RKO (cell line): ENCODE data around the gene CD164L2.
"Not testable (repeated sequence)": the region's sequence is repeated elsewhere in the genome, so short reads cannot be mapped to it uniquely, and the experiment has no call there.

Experiments
- DNase-seq: peaks from one replicate; pipeline ENCODE4 v3.0.0-alpha.2; 2016; ENCODE audit warnings: low spot score

Gene CD164L2

DNA sequence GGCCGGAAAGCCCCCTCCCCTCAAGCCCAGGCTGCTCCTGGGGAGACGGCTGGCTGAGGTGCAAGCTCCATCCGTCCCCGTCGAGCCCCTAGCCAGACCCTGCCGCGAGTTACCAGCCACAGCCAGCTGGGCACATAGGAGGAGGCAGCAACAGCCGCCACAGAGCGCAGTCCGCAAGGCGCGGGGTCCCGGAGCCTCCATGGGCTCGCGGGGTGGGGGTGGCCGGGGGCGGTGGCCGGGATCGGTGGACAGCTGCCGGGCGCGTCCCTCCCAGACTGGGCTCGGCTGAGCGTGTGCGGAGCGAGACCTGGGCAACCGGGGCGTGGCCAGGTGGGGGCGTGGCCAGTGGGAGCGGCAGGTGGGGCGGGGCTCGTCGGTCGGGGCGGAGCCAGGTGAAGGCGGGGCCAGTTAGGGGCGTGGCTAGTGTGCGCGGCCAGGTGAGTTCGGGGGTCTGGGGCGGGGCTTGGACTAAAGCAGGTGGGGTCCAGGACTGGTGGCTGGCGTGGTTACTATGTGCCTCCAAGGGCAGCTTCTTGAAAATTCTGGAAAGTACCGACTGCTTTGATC is at the start of gene CD164L2:
Gene CD164L2, minus strand, starts transcription at position 295 of the 567 bp plus-strand sequence. Its CDS starts 94 bp downstream, at position 201.
- DNase-seq = no peak

DNA sequence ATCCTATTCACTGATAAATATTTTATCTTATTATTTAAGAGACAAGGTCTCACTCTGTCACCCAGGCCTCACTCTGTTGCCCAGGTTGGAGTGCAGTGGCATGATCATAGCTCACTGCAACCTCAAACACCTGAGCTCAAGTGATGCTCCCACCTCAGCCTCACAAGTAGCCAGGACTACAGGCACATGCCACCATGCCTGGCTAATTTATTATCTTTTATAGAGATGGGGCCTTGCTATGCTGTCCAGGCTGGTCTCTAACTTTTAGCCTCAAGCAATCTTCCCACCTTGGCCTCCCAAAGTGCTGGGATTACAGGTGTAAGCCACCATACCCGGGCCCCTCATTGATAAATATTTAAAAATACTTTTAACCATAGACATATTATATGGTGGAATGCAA is 49.6 kb upstream of the CD164L2 start:
- DNase-seq = not testable (repeated sequence)

DNA sequence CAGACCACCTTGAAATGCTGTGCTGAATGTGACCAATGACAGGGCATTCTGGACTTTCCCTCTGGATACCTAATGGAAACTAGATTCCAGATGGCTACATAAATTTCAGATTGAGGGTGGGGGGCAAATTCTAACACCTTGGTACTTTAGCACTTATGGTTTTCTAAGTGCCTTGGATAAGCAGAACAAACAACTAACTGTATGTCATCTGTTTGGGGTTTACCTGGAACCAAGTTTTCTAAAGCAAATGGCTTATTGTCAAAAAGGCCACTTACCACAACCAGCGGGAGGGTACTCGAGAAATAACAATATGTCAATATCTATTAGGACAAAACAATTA is 48.4 kb upstream of the CD164L2 start:
- no peak for DNase-seq

DNA sequence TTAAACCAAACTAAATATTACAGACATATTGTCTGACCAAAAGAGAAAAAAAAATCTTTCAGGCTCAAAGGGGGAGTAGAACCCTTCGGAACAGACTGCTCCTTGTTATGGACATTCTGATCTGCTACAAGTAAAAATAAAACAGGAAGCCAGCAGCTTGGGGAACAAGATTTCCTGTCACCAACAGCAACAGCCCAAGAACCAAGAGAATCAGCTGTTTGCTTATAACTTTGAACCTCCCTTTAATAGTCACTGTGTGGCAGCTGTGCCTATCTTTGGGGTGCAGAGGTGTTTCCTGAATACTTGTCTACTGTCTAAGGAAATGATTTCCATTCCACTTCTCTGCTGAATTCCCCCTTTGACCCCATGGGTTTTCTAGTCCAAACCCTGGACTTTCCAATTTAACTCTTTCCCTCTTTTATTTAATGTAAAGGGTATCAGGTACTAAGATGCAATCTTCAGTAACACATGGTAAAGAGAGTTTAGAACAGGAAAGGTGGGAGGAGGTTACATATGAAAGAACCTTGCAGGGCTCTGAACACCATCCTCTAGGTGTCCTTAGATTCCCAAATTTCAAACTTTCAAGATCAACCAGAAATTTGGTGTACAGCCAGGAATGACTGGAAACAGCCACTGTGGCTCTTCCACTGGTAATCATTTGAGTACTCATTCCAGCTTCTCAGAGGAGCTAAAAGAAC is 47.9 kb upstream of the CD164L2 start:
- DNase-seq = no peak

DNA sequence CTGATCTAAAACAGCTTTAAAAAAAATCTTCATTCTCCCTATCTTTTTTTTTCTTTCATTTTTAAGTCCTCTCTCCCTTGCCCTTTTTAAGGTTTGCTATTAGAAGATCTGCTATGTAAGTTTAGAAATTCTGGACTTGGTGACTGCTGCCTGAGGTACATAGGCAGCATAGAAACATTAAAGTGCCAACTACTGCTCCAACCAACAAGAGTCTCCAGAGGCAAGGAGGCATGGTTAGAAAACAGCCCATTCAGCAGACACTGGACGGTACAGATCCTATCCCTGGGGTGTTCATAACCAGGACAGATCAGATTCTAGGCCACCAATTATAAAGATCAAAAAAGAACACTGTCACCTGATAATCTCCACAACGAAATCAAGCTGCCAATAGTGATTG is 45.9 kb upstream of the CD164L2 start:
- DNase-seq = no peak

DNA sequence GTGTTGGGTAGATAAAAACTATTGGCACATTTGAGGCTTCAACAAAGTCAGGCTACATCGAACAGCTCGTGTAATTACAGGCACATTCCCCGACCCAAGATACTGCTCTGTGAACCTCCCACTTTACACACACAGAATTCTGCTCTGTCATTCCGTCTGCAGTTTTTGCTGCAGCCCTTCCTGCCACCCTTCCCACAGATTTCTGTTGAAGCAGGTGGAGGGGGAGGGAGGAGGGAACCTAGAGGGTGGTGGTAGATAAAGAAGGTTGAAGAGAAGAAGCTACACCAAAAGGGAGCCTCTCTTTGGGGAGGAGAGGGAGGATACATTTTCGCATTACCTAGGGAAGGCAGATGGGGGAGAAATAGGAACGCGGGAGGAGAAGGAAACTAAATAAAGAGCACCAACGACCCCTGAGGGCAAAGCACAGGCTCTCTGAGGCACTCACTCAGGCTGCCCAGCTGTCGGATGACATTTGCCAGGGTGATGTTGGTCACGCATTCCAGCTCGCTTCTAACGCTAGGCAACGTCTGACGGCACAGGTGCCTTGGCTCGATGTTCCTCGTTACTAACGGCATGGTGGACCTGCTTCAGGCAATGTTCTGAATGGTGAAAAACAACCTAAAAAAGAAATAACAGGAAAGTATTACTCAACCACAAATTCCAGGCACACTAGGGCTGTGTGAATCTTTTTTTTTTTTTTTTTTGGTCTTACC is 45.3 kb upstream of the CD164L2 start:
- DNase-seq = no peak

DNA sequence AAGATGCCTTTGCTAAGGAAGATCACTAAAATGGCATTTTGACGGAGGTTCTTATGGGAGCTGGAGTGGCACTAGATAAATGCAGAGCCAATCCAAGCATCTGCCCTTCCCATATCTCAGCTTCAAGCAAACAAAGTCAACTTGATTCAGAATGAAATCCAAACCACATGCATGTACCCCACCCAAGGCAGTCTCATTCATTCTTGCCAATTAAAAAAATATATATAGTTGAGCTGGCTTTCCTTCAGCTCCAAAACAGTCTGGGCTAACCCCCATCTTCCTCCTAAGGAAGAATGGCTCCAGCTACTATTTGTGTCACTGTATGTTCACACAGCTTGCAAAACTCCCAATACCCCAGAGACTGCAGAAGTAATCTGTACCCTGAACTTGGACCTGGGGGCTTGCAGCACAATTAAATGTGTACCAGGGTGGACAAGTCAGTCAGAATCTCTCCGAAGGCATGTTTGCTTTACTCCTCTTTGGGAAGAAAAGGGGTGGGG is 44.7 kb upstream of the CD164L2 start:
- DNase-seq = no peak

DNA sequence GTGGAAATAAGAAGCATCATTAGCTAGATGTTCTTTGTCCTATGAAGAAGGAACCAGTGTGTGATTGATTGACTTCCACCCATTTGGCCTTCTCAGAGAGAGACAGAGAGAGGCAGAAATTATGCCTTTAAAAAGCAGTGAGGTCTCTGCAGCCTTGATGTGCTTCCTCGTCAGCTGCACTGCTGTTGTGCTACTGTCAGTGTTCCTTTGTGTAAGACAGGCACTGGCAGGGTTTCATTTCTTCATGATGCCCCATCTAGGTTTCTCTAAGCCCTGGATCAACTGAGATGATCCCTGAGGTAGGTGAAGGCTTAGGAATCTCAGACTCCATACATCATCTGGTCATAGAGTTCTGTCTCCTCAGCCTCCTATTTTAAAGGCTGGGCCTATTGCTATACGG is 44.2 kb upstream of the CD164L2 start:
- DNase-seq = no peak

DNA sequence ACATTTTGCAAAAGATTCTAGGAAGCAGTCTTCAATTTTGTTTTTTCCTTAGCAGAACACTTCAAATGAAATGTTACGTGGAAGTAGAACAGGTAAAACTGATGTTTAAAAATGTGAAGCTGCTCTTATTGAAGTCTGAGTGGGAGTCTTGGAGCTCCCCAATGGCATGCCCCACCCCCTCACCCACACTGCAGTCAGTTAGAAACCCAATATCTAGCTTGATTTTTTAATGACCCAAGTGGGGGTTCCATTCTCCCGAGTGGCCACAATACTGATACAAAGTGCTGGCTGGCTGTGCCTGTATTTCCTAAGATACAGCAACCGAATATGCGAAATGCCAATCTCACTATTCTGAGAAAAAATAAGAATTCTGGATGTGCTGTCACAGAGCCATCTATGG is 40.6 kb upstream of the CD164L2 start:
- no peak for DNase-seq

DNA sequence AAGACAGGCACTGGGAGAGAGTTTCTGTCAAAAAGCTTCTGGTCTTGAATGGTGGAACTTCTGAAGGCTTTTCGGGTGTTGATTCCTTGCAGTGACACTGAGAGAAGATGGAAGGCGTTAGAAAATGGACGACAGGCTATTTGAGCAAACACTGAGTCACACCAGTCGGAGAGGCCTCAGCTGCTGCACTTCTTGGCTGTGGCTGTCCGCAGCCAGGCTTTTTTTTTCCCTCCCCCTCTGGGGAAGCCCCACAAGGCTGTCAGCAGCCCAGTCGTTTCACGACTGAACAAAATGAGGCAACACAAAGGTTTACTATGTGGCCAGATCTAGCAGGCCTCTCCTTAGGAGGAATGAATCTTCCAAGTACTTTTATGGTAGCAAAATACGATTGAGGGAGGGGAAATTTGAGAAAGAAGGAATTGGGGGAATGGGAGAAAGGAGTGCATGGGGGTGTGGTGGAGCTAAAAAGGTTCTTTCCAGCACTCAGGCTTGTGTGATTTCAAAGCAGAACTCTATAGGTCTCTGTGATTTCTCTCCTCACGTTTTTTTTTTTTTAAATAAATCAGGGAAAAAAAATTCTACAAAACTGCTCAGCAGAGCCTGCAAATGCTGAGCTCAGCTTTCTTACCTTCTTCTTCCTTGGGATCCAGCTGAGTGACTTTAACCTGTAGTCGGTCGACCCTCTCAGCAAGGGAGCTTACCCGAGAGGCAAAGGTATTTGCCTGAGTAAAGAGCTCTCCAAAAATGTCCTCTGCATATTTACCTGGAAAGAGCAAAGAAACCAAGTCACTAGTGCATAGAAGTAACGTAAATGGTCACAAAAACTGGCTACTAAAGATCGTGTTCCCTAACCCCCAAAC is 35.4 kb upstream of the CD164L2 start:
- DNase-seq = no peak

DNA sequence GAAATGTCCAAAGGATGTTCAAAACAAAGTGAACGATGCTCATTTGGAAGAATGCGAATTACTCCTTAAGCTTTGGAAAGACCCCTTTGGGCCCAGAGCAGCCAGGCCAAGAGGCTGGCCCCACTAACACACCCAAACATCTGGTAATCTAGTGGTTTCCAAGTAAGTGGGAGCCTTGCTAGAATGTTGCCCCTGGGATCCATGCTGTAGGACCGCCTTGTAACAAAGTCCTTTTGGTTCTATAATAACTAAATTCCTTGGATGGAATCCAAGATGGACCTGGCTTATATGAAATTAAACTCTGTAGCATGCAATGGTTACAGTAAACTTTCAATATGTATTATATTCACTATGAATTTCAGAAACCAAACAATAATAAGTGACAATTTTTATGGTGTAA is 34.6 kb upstream of the CD164L2 start:
- no peak for DNase-seq

DNA sequence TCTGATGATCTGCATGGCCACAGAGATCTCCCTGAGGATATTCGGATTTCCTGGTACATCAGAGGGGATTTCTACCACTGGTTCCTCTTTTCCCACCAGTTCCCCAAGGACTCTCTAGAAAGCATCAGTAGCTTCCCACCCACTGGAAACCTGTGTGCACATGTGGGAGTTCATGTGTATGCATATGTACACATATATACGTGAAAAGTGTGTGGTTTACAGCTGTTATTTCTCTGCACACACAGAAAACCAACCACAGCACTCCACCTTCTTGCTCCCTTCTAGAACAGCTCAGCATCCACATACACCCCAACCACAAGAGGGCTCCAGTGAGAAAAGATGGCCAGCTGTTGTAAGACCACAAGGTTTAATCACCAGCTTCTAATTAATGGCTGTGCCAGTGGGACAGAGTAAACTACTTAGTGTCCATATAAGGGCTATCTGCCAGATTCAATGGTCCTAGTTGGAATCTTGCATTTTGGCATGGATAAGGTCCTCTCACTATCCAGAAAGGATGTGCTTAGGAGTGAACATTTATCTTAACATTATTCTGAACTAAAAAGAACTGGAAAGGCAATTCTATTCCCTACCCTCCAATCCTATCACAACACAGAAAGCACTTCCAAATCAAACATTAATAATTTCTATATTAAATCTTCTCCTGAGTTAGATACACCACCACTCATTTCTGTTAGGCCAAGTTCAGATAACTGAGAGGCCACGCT is 33.4 kb upstream of the CD164L2 start:
- DNase-seq = peak; percentile 72

DNA sequence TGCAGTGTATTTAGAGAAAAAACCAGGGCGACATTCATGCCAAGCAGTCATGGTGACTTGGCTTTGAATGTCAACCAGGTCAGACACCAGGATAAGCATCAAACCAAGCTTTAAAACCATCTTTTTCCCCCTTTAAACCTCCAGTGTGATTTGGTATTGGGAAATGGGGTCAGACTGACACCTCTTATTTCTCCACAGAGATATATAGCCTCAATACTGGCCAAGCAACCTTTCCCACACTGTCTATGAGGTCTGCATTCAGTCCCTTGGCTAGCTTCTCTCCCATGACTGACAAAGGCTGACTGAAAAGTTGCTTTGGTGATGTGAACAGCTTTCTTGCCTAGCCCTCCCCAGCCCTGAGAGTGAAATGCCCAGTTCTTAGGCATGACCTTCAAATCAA is 31.0 kb upstream of the CD164L2 start:
- no peak for DNase-seq

DNA sequence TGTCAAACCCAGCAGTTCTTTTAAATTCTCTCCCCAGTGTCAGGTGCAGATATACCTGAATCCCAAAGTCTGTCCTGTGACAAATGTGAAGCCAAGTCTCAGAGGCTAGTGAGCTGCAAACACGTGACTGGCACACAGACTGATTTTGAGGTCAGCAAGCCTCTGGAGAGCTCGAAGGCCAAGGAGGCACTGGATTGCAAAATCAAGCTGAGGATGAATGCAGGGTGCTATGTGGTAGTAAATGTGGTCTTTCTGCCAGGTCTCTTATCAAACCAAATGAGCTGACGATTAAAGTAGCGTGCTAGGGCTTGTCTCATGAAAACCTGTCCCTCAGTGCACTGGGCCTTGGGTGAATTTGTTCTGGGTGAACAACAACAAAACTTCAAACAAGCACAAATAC is 29.9 kb upstream of the CD164L2 start:
- DNase-seq = no peak

DNA sequence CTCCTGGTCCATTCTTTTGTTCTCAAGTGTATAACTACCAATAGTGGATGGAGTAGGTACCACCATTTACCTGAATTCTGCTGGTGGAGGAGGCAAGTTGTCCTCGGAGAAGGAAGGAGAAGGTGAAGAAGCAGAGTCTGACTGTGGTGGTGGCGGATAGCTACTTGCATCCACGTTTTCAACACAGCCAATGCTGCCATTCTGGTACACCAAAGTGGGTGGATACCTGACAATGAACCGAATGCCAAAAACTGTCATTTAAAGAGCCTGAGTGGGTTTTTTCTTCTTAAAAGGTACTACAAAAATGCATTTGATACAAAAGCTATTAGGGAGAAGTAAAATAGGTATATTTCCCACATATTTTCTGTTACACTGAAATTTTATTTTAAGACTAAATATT is 29.4 kb upstream of the CD164L2 start:
- DNase-seq = no peak

DNA sequence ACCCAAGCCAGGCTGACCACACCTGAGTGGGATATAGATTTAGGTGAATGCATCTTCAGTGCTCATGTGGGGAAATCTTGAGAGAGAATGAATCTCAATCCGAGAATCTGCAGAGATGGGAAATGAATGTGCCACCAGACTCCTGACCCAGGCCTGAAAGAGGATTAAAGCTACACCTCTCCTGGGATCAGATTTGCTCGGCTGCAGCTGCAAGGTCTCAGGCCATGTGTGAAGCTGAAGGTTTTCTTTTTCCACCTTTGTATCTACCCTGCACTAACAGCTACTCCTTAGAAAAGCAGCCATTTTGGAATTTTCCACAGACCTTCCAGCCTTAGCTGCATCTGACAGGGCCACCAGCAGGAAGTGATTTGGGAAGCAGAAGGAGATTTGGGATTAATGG is 27.6 kb upstream of the CD164L2 start:
- DNase-seq = no peak

DNA sequence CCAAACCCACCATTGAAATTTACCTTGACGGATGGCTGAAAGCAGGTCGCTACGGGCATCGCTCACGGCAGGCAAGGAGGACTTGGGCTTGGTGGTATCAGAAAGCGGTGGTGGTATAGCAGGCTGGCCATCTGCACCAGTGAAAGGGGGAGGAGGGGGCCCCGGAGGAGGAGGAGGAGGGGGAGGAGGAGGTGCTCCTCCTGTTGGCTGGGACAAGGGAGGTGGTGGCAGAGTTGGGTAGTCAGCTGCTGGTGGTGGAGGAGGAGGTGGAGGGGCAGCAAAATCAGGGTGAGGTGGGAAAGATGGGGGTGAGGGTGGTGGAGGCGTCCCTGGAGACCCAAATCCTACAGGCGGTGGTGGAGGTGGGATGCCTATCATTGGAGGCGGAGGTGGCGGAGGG is 26.5 kb upstream of the CD164L2 start:
- DNase-seq = no peak

DNA sequence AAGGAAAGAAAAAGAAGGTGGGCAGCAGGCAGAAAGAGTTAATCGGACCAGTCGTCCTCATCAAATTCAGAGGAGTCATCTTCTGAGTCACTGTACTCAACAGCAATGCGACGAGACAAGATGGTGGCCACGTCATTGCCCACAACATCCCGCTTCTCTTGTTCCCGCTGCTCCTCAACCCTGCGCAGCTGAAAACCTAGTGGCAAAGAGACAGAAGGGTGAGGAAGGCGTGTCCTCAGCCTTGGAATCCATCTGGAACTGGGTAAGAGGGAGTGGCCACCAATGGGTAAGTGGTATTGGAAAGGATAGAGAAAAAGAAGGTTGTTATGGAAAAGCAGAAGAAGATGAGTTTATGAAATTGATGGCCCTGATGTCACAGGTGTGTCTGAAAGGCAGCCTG is 25.0 kb upstream of the CD164L2 start:
- DNase-seq = no peak

DNA sequence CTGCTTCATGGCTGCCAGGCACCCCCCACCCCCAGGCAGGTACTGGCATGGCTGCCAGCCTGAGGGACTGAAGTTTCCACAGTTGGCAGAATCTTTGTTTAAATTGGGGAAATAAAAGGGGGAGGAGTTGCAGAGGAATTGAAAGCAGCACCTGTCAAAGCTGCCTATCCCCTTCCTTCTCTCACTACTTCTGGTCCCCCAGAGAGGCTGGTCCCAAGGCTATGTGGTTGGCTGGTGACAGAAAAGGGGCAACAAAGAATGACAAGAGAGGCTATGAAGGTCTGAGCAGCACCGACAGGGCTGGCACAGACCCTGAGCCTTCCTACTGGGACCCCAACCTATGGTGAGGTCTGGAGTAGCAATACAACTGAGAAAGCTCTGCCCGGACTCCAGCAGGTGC is 23.7 kb upstream of the CD164L2 start:
- DNase-seq = not testable (repeated sequence)

DNA sequence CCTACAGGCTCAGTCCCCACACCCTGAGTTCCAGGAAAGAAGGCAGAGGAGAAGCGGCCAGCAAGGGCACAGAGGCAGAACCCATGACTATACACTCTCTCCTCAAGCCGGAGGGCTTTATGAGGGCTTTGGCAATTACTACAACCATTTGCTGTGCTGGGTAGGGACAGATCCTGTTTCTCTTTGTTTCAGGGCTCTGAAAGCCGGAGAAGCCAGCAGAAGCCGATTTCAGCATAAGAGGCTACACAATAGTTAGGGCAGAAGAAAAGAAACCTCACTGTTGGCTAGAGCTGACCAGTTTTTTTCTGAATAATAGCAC is 23.2 kb upstream of the CD164L2 start:
- DNase-seq = no peak

DNA sequence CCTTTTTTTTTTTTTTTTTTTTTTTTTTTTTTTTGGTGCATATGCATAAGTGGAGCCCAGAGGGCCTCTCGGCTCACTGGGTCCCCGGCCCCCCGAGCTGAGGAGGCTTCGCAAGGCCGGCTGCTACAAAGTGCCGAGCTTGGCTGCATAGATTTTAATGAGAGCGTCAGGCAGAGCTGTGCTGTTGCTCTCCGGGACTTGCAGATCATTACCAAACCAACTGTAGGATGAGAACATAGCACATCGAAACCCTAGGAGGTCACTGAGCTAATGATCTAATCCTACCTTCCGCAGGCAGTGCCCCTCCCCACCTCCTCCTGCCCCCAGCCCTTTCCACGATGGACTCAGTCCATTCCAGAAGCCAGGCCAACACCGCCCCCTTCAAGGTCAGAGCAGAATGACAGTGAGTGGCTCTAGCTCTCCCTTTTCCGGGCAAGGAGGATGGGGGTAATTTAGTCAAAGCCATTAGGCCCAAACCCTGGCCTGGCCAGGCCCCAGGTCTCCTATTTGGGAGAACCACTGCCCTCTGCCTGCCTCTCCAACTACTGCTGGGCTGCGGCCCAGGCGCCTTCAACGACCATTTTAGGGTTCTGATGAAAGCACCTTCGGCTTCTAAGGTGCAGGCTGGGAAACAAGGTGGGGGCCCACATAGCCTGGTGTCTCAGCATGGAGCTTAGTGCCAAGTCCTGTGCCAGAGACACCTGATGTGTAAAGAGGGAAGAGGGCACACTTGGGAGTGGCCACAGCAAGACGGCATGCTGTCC is 22.6 kb upstream of the CD164L2 start:
- not testable (repeated sequence) for DNase-seq
